MM.1S (cell line): ENCODE measurements around the gene TMCC1.

ENCODE experiments used
- DNase-seq: peaks from one replicate; pipeline ENCODE4 v3.0.0-alpha.2; 2015
- H2AFZ ChIP-seq: fragments of 300-600 bp; sonication (generic); 2 replicates; pipeline ENCODE4 v1.6.0; 2016; ENCODE audit warnings: antibody characterized with exemption, low read length
- H3F3A ChIP-seq: fragments of 300-600 bp; sonication (generic); 2 replicates; pipeline ENCODE4 v1.6.1; 2016; ENCODE audit warnings: mild to moderate bottlenecking, antibody characterized with exemption, low read length, moderate library complexity, mixed read lengths; ENCODE audit not compliant: insufficient read depth
- H3K27ac ChIP-seq: fragments of 300-600 bp; sonication (generic); 2 replicates; pipeline ENCODE4 v1.5.1; 2016; ENCODE audit warnings: mild to moderate bottlenecking, low read length
- H3K27me3 ChIP-seq: fragments of 300-600 bp; sonication (generic); replicated peaks from 2 replicates; pipeline ENCODE4 v1.6.0; 2016; ENCODE audit warnings: low read length; ENCODE audit not compliant: insufficient read depth
- H3K36me3 ChIP-seq: fragments of 300-600 bp; sonication (generic); replicated peaks from 2 replicates; pipeline ENCODE4 v1.6.1; 2016; ENCODE audit warnings: mild to moderate bottlenecking, low read length, mixed read lengths; ENCODE audit not compliant: insufficient read depth
- H3K4me1 ChIP-seq: fragments of 300-600 bp; sonication (generic); 2 replicates; pipeline ENCODE4 v1.6.1; 2016; ENCODE audit warnings: low read length, mixed read lengths
- H3K4me2 ChIP-seq: fragments of 300-600 bp; sonication (generic); 2 replicates; pipeline ENCODE4 v1.6.0; 2016; ENCODE audit warnings: low read depth, low read length
- H3K4me3 ChIP-seq: fragments of 300-600 bp; sonication (generic); 2 replicates; pipeline ENCODE4 v1.5.1; 2016; ENCODE audit warnings: low read length, mixed read lengths
- H3K79me2 ChIP-seq: fragments of 300-600 bp; sonication (generic); 2 replicates; pipeline ENCODE4 v1.6.1; 2016; ENCODE audit warnings: mixed run types, low read length, mixed read lengths
- H3K9ac ChIP-seq: fragments of 300-600 bp; sonication (generic); 2 replicates; pipeline ENCODE4 v1.6.1; 2016; ENCODE audit warnings: low read length, mixed read lengths
- H3K9me2 ChIP-seq: fragments of 300-600 bp; sonication (generic); replicated peaks from 2 replicates; pipeline ENCODE4 v1.6.1; 2016; ENCODE audit warnings: mild to moderate bottlenecking, low read length, mixed read lengths; ENCODE audit not compliant: insufficient read depth
- H3K9me3 ChIP-seq: fragments of 300-600 bp; sonication (generic); replicated peaks from 2 replicates; pipeline ENCODE4 v1.6.1; 2016; ENCODE audit warnings: mild to moderate bottlenecking, low read length, mixed read lengths; ENCODE audit not compliant: insufficient read depth
- H4K20me1 ChIP-seq: fragments of 300-600 bp; sonication (generic); 2 replicates; pipeline ENCODE4 v1.6.1; 2016; ENCODE audit warnings: mild to moderate bottlenecking, low read length, moderate library complexity, mixed read lengths; ENCODE audit not compliant: insufficient read depth
- EZH2 ChIP-seq: fragments of 300-600 bp; sonication (generic); optimal IDR thresholded peaks from 2 replicates; pipeline ENCODE3; 2017; ENCODE audit warnings: low read depth, mild to moderate bottlenecking, antibody characterized with exemption, low read length, mixed read lengths
- EZH2phosphoT487 ChIP-seq: fragments of 300-600 bp; sonication (generic); IDR thresholded peaks from 2 replicates; pipeline ENCODE4 v1.6.1; 2018; ENCODE audit warnings: antibody characterized with exemption, low read length
- TF ChIP-seq, protein P1 (sequence below): fragments of 300-600 bp; sonication (generic); IDR thresholded peaks from 2 replicates; pipeline ENCODE4 v1.5.1; 2016; ENCODE audit warnings: antibody characterized with exemption, low read length, mixed read lengths

The TMCC1 gene

DNA sequence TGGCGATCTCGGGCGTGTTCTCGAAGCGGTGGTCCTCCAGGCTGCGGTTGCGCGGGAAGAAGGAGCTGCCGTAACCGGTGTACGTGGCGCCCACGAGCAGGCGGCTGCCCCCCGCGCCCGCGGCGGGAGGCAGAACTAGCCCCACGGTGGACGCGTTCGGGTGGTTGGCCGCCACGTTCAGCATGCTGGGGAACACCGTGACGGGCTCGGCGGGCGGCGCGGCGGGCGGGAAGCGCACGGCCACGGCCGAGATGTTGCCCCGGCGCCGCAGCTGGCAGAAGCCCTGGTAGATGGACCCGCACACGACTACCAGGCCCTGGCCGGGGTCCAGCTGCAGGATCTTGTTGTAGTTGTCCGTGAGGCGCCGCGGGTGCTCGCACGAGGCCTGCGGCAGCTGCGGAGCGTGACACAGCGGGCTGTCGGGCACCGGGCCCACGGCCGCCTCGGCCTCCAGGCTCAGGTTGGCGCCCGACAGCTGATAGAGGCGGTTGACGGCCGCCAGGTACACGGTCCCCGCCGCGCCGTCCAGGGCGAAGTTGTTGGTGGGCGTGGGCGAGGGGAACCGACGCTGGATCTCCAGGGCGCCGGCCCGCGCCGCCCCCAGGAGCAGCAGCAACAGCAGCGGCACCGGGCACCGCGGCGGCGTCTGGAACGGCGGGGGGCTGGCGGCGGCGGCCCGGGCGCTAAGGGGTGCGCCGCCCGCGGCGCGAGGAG is 287.4 kb downstream of the TMCC1 start:
- TF ChIP-seq, protein P1, sequence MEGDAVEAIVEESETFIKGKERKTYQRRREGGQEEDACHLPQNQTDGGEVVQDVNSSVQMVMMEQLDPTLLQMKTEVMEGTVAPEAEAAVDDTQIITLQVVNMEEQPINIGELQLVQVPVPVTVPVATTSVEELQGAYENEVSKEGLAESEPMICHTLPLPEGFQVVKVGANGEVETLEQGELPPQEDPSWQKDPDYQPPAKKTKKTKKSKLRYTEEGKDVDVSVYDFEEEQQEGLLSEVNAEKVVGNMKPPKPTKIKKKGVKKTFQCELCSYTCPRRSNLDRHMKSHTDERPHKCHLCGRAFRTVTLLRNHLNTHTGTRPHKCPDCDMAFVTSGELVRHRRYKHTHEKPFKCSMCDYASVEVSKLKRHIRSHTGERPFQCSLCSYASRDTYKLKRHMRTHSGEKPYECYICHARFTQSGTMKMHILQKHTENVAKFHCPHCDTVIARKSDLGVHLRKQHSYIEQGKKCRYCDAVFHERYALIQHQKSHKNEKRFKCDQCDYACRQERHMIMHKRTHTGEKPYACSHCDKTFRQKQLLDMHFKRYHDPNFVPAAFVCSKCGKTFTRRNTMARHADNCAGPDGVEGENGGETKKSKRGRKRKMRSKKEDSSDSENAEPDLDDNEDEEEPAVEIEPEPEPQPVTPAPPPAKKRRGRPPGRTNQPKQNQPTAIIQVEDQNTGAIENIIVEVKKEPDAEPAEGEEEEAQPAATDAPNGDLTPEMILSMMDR, result no peak
- TF ChIP-seq EZH2, result peak; percentile 57
- no peaks in the 10 kb centered on the region for H3K9me3 ChIP-seq
- H3K9me2 ChIP-seq, result no peaks in the 10 kb centered on the region
- H4K20me1 ChIP-seq, result no peaks in the 10 kb centered on the region
- peak overlapping the region; percentile 72 for H2AFZ ChIP-seq
- DNase-seq, result no peak
- peak overlapping the region; percentile 66 for H3K4me2 ChIP-seq
- H3K9ac ChIP-seq, result no peak overlapping the region
- H3F3A ChIP-seq, result no peaks in the 10 kb centered on the region
- no peaks in the 10 kb centered on the region for H3K36me3 ChIP-seq
- H3K4me1 ChIP-seq, result 0 out of 2 replicates have a peak, but pooled peaks cover 2% of the 10 kb centered on the region
- H3K27me3 ChIP-seq, result peaks cover 38% of the 10 kb centered on the region
- H3K79me2 ChIP-seq, result no peaks in the 10 kb centered on the region
- H3K4me3 ChIP-seq, result peak overlapping the region; percentile 47; the same call in 1 of the 2 replicates
- H3K27ac ChIP-seq, result no peak overlapping the region

DNA sequence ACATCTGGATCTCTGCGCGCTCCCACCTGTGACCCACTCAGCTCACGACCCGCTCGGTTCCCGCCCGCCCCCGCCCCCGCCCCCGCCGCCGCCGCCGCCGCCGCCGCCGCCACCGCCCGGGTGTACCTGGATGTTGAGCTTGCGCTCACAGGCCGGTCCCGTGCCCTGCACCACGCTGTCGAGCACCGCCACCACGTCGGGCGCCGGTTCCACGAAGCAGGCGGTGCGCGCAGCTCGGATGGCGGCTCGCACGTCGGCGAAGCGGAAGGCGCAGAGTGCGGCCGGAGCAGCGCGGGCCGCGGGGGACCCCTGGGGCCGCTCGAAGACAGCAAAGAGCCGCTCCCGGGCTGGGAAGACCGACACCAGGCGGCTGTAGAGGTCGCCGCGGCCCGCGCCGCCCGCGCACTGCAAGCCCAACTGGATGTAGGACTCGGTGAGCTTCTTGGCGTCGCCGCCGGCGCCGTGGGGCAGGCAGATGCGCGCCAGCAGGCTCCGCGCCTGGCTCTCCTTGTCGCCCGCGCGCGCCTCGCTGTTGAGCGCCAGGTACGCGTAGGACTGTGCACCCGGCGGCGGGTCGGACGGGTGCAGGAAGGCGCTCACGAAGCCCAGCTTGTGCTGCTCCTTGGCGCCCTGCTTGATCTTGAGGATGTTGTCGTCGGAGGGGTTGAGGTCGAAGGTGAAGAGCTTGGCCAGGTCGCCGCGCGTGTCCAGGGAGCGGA is 288.1 kb downstream of the TMCC1 start:
- H3K4me3 ChIP-seq, result peak overlapping the region; percentile 47; the same call in 1 of the 2 replicates
- H3F3A ChIP-seq, result no peaks in the 10 kb centered on the region
- peak; percentile 15 for DNase-seq
- H3K79me2 ChIP-seq, result no peaks in the 10 kb centered on the region
- peaks cover 38% of the 10 kb centered on the region for H3K27me3 ChIP-seq
- H3K4me1 ChIP-seq, result 0 out of 2 replicates have a peak, but pooled peaks cover 2% of the 10 kb centered on the region
- TF ChIP-seq EZH2 (no peak), EZH2phosphoT487 (no peak)
- H3K9ac ChIP-seq, result no peak overlapping the region
- H3K9me3 ChIP-seq, result no peaks in the 10 kb centered on the region
- H3K9me2 ChIP-seq, result no peaks in the 10 kb centered on the region
- peak overlapping the region; percentile 72; the same call in 1 of the 2 replicates for H2AFZ ChIP-seq
- no peaks in the 10 kb centered on the region for H3K36me3 ChIP-seq
- no peaks in the 10 kb centered on the region for H4K20me1 ChIP-seq
- H3K4me2 ChIP-seq, result peak overlapping the region; percentile 66
- no peak overlapping the region for H3K27ac ChIP-seq

DNA sequence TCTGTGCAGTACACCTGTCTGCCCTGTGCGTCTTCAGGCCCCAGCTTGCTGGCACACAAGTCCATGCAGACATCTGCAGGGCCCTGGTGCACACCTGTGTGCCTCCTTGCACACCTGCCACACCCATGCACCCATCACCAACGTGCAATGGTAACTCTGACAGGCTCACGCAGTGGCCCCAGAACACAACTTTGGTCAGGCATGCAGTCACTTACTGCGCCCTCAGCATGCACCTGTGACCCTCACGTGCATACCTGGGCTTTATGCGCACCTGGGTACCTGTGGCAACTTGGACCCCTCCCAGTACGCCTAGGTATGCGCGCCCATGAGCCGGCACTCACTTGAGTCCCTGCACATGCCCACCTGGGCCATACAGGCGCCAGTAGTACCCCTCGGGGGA is 288.7 kb downstream of the TMCC1 start:
- DNase-seq, result no peak
- Histone ChIP-seq H3K9me2 (no peaks in the 10 kb centered on the region), H2AFZ (no peak overlapping the region), H3K4me1 (0 out of 2 replicates have a peak, but pooled peaks cover 2% of the 10 kb centered on the region), H3K27ac (no peak overlapping the region), H3K9me3 (no peaks in the 10 kb centered on the region), H4K20me1 (no peaks in the 10 kb centered on the region), H3K79me2 (no peaks in the 10 kb centered on the region), H3K27me3 (peaks cover 38% of the 10 kb centered on the region), H3K36me3 (no peaks in the 10 kb centered on the region), H3F3A (no peaks in the 10 kb centered on the region), H3K4me3 (no peak overlapping the region), H3K9ac (no peak overlapping the region), H3K4me2 (no peak overlapping the region)
- no peak for TF ChIP-seq EZH2
- TF ChIP-seq, protein P1, result no peak
